HepG2 (cell line): Measurements from ENCODE around the gene MILR1. TPM values are rescaled to one million over a fixed set of nuclear protein-coding genes. Genes with fewer than 3 reads are reported as not detected.

ENCODE experiments used
- ATAC-seq: fragments of 200-7000 bp; cut with Tn5 transposase; 3 replicates; pipeline ENCODE4 v1.9.1; 2020; ENCODE audit warnings: mild to moderate bottlenecking, moderate library complexity
- BruUV-seq: library from RNA; stranded (reverse); fragments of 400-500 nt; replicated peaks from 2 replicates; lab custom pipeline; 2021; lab: Mats Ljungman, UMichigan
- CTCF ChIA-PET: fragments of 300-600 bp; formaldehyde crosslinking; extraction: SDS; loops from one replicate; lab custom pipeline; 2021; ENCODE audit warnings: low total read pairs, inconsistent platforms, low intra/inter-chr PET ratio; lab: Yijun Ruan, JAX
- POLR2A ChIA-PET: fragments of 350-600 bp; sonication (Branson Sonifier 250); formaldehyde crosslinking; loops from one replicate; lab custom pipeline; 2020; ENCODE audit warnings: antibody characterized with exemption, inconsistent platforms; lab: Yijun Ruan, JAX
- DNase-seq: peaks from one replicate; pipeline ENCODE4 v3.0.0-alpha.2; 2015; ENCODE audit warnings: low spot score
- FAIRE-seq: peaks from 3 replicates; lab custom pipeline; 2011; peaks lifted over from hg19 to GRCh38; lab: Jason Lieb, UNC
- H2AFZ ChIP-seq: one replicate; pipeline ENCODE4 v1.6.1; 2011; ENCODE audit warnings: low read length, inconsistent platforms
- H3K27ac ChIP-seq: fragments of 300-600 bp; 3 replicates; pipeline ENCODE4 v1.8.0; 2011; ENCODE audit warnings: mixed run types, mild to moderate bottlenecking, mixed read lengths, low read length, inconsistent platforms; ENCODE audit not compliant: insufficient read depth; ENCODE audit errors: extremely low read length
- H3K27me3 ChIP-seq, 2 experiments: fragments of 200-600 bp in 1 of 2; 2 replicates in 1 of 2; 3 replicates in 1 of 2; pipeline versions ENCODE4 v1.6.0 to v1.8.0; 2011; ENCODE audit warnings: low read length in 2 of 2, mild to moderate bottlenecking in 2 of 2, moderate library complexity in 2 of 2, inconsistent platforms in 1 of 2; ENCODE audit not compliant: insufficient read depth in 2 of 2, control insufficient read depth in 1 of 2
- H3K36me3 ChIP-seq, 2 experiments: fragments of 200-600 bp in 1 of 2; replicated peaks in 1 of 2; 2 replicates in 1 of 2; 3 replicates in 1 of 2; pipeline versions ENCODE4 v1.5.1 to v1.8.0; 2011; ENCODE audit warnings: low read length in 2 of 2, inconsistent platforms in 1 of 2; ENCODE audit not compliant: insufficient read depth in 2 of 2, control insufficient read depth in 1 of 2
- H3K4me1 ChIP-seq: 2 replicates; pipeline ENCODE4 v1.5.1; 2012; ENCODE audit warnings: low read length, inconsistent platforms; ENCODE audit not compliant: insufficient read depth
- H3K4me2 ChIP-seq: 2 replicates; pipeline ENCODE4 v1.6.0; 2011; ENCODE audit warnings: low read depth, low read length, inconsistent platforms
- H3K4me3 ChIP-seq, 3 experiments: fragments of 200-600 bp in 1 of 3; sonication (generic), shearing (Covaris generic) in 1 of 3; replicated peaks in 1 of 3; 2 replicates each; pipeline ENCODE4 v1.5.1; 2011 to 2016; ENCODE audit warnings: low read length in 3 of 3, inconsistent platforms in 2 of 3, low read depth in 2 of 3, mild to moderate bottlenecking in 2 of 3, control low read depth in 1 of 3, mixed read lengths in 1 of 3; ENCODE audit not compliant: insufficient read depth in 1 of 3
- H3K79me2 ChIP-seq: one replicate; pipeline ENCODE4 v1.6.1; 2011; ENCODE audit warnings: low read length, inconsistent platforms; ENCODE audit not compliant: insufficient read depth
- H3K9ac ChIP-seq: 2 replicates; pipeline ENCODE4 v1.6.0; 2011; ENCODE audit warnings: mild to moderate bottlenecking, low read depth, low read length, inconsistent platforms; ENCODE audit not compliant: insufficient read depth
- H3K9me3 ChIP-seq: 2 replicates; pipeline ENCODE4 v1.5.1; 2012; ENCODE audit warnings: mild to moderate bottlenecking, low read length
- H4K20me1 ChIP-seq: 2 replicates; pipeline ENCODE4 v1.6.0; 2011; ENCODE audit warnings: inconsistent platforms, mild to moderate bottlenecking, low read length, moderate library complexity; ENCODE audit not compliant: insufficient read depth
- BCLAF1 ChIP-seq: fragments of 450-650 bp; IDR thresholded peaks from 2 replicates; pipeline ENCODE4 v1.6.1; 2017; ENCODE audit warnings: mild to moderate bottlenecking
- CEBPZ ChIP-seq: IDR thresholded peaks from 2 replicates; pipeline ENCODE4 v1.6.1; 2012; ENCODE audit warnings: low read length, improper control_type of control experiment
- CHD4 ChIP-seq: fragments of 200-600 bp; sonication (generic); IDR thresholded peaks from 2 replicates; pipeline ENCODE4 v1.7.0; 2017; ENCODE audit warnings: mild to moderate bottlenecking, low read length, borderline replicate concordance
- HNF4A ChIP-seq: sonication (generic); formaldehyde crosslinking; IDR thresholded peaks from 2 replicates; pipeline ENCODE4 v1.4.0; 2020; ENCODE audit warnings: missing genetic modification reagents
- KDM2A ChIP-seq: sonication (generic); formaldehyde crosslinking; IDR thresholded peaks from 2 replicates; pipeline ENCODE4 v1.4.0; 2020; ENCODE audit warnings: low read depth, missing genetic modification reagents, borderline replicate concordance
- SP4 ChIP-seq: sonication (generic); formaldehyde crosslinking; IDR thresholded peaks from 2 replicates; pipeline ENCODE4 v1.8.1; 2023; ENCODE audit warnings: mild to moderate bottlenecking, missing genetic modification reagents
- TFE3 ChIP-seq: IDR thresholded peaks from 2 replicates; pipeline ENCODE4 v1.6.1; 2016
- ZNF337 ChIP-seq: sonication (generic); formaldehyde crosslinking; IDR thresholded peaks from 2 replicates; pipeline ENCODE4 v1.5.1; 2020; ENCODE audit warnings: missing genetic modification reagents, low read depth, mild to moderate bottlenecking, borderline replicate concordance
- ZNF446 ChIP-seq: sonication (generic); formaldehyde crosslinking; IDR thresholded peaks from 2 replicates; pipeline ENCODE4 v1.5.0; 2020; ENCODE audit warnings: mild to moderate bottlenecking, missing genetic modification reagents
- ZNF513 ChIP-seq: sonication (generic); formaldehyde crosslinking; conservative IDR thresholded peaks from 2 replicates; pipeline ENCODE4 v1.5.0; 2020; ENCODE audit warnings: missing genetic modification reagents
- ZNF703 ChIP-seq: sonication (generic); formaldehyde crosslinking; IDR thresholded peaks from 2 replicates; pipeline ENCODE4 v1.5.1; 2020; ENCODE audit warnings: missing genetic modification reagents, mild to moderate bottlenecking, moderate library complexity, borderline replicate concordance
- WGBS: methylation state at CpG from one replicate; pipeline ENCODE4 v1.1.6; 2017; ENCODE audit warnings: low lambda C conversion rate; 5-methylcytosine and 5-hydroxymethylcytosine counted together
- in situ Hi-C: cut with HindIII; loops from 2 replicates; pipeline ENCODE4 v1.10.0; 2017; ENCODE audit warnings: low pct_unique_long_range_greater_than_20kb; ENCODE audit not compliant: extremely low pct_ligation_motif_present
- intact Hi-C: fragments of 100-400 bp; cut with micrococcal nuclease; formaldehyde crosslinking; loops from one replicate; pipeline ENCODE4 v1.10.0; 2022; ENCODE audit not compliant: unreplicated experiment
- polyA plus RNA-seq, 8 experiments: library from polyadenylated mRNA; depleted of rRNA in 3 of 8; stranded (reverse) in 7 of 8; unstranded in 1 of 8; fragments of >200 nt; fragmentation: Illumina TruSeq in 4 of 8; extraction: Trizol in 4 of 8; gene quantifications; 2 replicates each; pipeline versions ENCODE4 v1.2.1 to v1.2.3, GENCODE V29; 2011 to 2016; ENCODE audit warnings: low read depth in 4 of 8, missing spikeins in 1 of 8, mixed read lengths in 1 of 8; ENCODE audit not compliant: insufficient read depth in 1 of 8
- total RNA-seq, 5 experiments: library from RNA; depleted of rRNA; stranded (reverse); fragments of >200 nt; fragmentation: Illumina TruSeq; extraction: Trizol; gene quantifications; 2 replicates each; pipeline ENCODE4 v1.2.3, GENCODE V29; 2016; ENCODE audit warnings: low read depth in 1 of 5

Gene MILR1
- total and polyA plus RNA-seq, 2 of the 13 experiments (the other 11 are each of a cell fraction or from before 2014, with no cell fraction given), result 0.27 to 1.7 TPM

- DNase-seq (no peak), ATAC-seq (no peak), FAIRE-seq (no peak)
- ChIA-PET POLR2A (no interaction called here), CTCF (no interaction called here)
- Histone ChIP-seq H2AFZ (no peak overlapping the region), H3K27me3 (0 out of 5 replicates have a peak, but pooled peaks cover 0 to 3% of the 10 kb centered on the region in 2 experiments), H3K9me3 (peaks cover 31% of the 10 kb centered on the region), H3K4me3 (no peak overlapping the region), H3K9ac (no peak overlapping the region), H3K4me1 (peaks cover 20% of the 10 kb centered on the region), H3K4me2 (no peak overlapping the region), H3K27ac (no peak overlapping the region), H3K79me2 (no peaks in the 10 kb centered on the region), H3K36me3 (no peaks in the 10 kb centered on the region), H4K20me1 (no peaks in the 10 kb centered on the region)
- in situ Hi-C loops, result no loop called here
- TF ChIP-seq KDM2A (CRISPR knock-in tag), result no peak
- no peak for TF ChIP-seq ZNF513 (CRISPR knock-in tag)
- TF ChIP-seq ZNF446 (CRISPR knock-in tag), result no peak
- no peak for TF ChIP-seq CEBPZ
- no peak for TF ChIP-seq TFE3 (CRISPR knock-in tag)
- TF ChIP-seq HNF4A (CRISPR knock-in tag), result no peak
- TF ChIP-seq ZNF703 (CRISPR knock-in tag), result no peak
- no peak for TF ChIP-seq SP4 (CRISPR knock-in tag)
- no peak for TF ChIP-seq CHD4
- no peak for TF ChIP-seq BCLAF1
- no peak for TF ChIP-seq ZNF337 (CRISPR knock-in tag)
- BruUV-seq, result no TSS peak
- WGBS, result 38% methylated on average over 2 of the region's 2 CpGs
- intact Hi-C loops, result no loop called here
Observed at GRCh38 chr17:64439956-64440355, 9.0 kb upstream of the MILR1 start.
